GM18870 (cell line): ENCODE data around the gene PCDHGB3.
"Not testable (repeated sequence)": the region's sequence is repeated elsewhere in the genome, so short reads cannot be mapped to it uniquely, and the experiment has no call there.

ENCODE experiments used
- ATAC-seq: cut with Tn5 transposase; IDR thresholded peaks from one replicate; pipeline ENCODE4 v1.9.1; 2021; ENCODE audit warnings: moderate library complexity; ENCODE audit not compliant: unreplicated experiment

Gene PCDHGB3

GRCh38 chr5:141389153-141390042, 19.4 kb downstream of the PCDHGB3 start:
- no peak for ATAC-seq

- no peak for ATAC-seq
Observed at GRCh38 chr5:141392429-141393198, 22.6 kb downstream of the PCDHGB3 start, which contains the start of gene PCDHGA8. Gene PCDHGA8, plus strand, starts transcription at chr5:141392633. Its CDS starts 181 bp downstream, at chr5:141392814.

- no peak for ATAC-seq
Observed at GRCh38 chr5:141393267-141393666, 23.2 kb downstream of the PCDHGB3 start.

- not testable (repeated sequence) for ATAC-seq
Observed at GRCh38 chr5:141394401-141395187, 24.6 kb downstream of the PCDHGB3 start.

- not testable (repeated sequence) for ATAC-seq
Observed at GRCh38 chr5:141397756-141398551, 27.9 kb downstream of the PCDHGB3 start, which contains the start of gene PCDHGB5. Gene PCDHGB5, plus strand, starts transcription at chr5:141397947. Its CDS starts 181 bp downstream, at chr5:141398128.

- no peak for ATAC-seq
Observed at GRCh38 chr5:141398608-141399007, 28.6 kb downstream of the PCDHGB3 start.

GRCh38 chr5:141399555-141400258, 29.7 kb downstream of the PCDHGB3 start:
- ATAC-seq, result no peak

- ATAC-seq, result no peak
Observed at GRCh38 chr5:141402553-141403243, 32.7 kb downstream of the PCDHGB3 start, which contains the start of gene PCDHGA9. Gene PCDHGA9, plus strand, starts transcription at chr5:141402778. Its CDS starts 175 bp downstream, at chr5:141402953.

GRCh38 chr5:141403387-141403786, 33.3 kb downstream of the PCDHGB3 start:
- ATAC-seq, result no peak

- ATAC-seq, result not testable (repeated sequence)
Observed at GRCh38 chr5:141407790-141408505, 37.9 kb downstream of the PCDHGB3 start, which contains the start of gene PCDHGB6. Gene PCDHGB6, plus strand, starts transcription at chr5:141408021. Its CDS starts 182 bp downstream, at chr5:141408203.

- no peak for ATAC-seq
Observed at GRCh38 chr5:141409598-141410306, 39.7 kb downstream of the PCDHGB3 start.

GRCh38 chr5:141411575-141411974, 41.5 kb downstream of the PCDHGB3 start:
- no peak for ATAC-seq

- peak; percentile 78 for ATAC-seq
Observed at GRCh38 chr5:141412854-141413539, 43.0 kb downstream of the PCDHGB3 start, which contains the start of gene PCDHGA10. Gene PCDHGA10, plus strand, starts transcription at chr5:141412987. Its CDS starts 189 bp downstream, at chr5:141413176.

- no peak for ATAC-seq
Observed at GRCh38 chr5:141413540-141414069, 43.6 kb downstream of the PCDHGB3 start.

- not testable (repeated sequence) for ATAC-seq
Observed at GRCh38 chr5:141414548-141415274, 44.7 kb downstream of the PCDHGB3 start.

GRCh38 chr5:141415275-141415618, 45.2 kb downstream of the PCDHGB3 start:
- ATAC-seq, result not testable (repeated sequence)
